ENCODE results near the gene PCED1A.

GRCh38 chr20:2799271-2799670 lies 41.2 kb downstream of the PCED1A start:
- TF ChIP-seq CTCF (IDR thresholded peaks at IDR 0.05) (no peak), EZH2 (IDR thresholded peaks at IDR 0.05; ENCODE audit: borderline replicate concordance, insufficient read depth, low read depth, low read length, poor library complexity, severe bottlenecking) (no peak)

Measured in B cell (primary cell).